Inflammatory macrophage (primary cell): ENCODE data around the gene C1orf159.
"Not testable (repeated sequence)": the region's sequence is repeated elsewhere in the genome, so short reads cannot be mapped to it uniquely, and the experiment has no call there.

Source experiments
- DNase-seq, 2 donors: peaks; one replicate each; pipeline ENCODE4 v3.0.0-alpha.2; 2020 to 2022
- total RNA-seq, 18 experiments: gene quantifications; one replicate each; lab custom pipeline; 2026; ENCODE audit warnings: mixed read lengths in 6 of 18, inconsistent platforms in 2 of 18; lab: John Stamatoyannopoulos, UW

The C1orf159 gene
- total RNA-seq = 2.9 to 11.0 (median 6.7) reads per million in 18 experiments

DNA sequence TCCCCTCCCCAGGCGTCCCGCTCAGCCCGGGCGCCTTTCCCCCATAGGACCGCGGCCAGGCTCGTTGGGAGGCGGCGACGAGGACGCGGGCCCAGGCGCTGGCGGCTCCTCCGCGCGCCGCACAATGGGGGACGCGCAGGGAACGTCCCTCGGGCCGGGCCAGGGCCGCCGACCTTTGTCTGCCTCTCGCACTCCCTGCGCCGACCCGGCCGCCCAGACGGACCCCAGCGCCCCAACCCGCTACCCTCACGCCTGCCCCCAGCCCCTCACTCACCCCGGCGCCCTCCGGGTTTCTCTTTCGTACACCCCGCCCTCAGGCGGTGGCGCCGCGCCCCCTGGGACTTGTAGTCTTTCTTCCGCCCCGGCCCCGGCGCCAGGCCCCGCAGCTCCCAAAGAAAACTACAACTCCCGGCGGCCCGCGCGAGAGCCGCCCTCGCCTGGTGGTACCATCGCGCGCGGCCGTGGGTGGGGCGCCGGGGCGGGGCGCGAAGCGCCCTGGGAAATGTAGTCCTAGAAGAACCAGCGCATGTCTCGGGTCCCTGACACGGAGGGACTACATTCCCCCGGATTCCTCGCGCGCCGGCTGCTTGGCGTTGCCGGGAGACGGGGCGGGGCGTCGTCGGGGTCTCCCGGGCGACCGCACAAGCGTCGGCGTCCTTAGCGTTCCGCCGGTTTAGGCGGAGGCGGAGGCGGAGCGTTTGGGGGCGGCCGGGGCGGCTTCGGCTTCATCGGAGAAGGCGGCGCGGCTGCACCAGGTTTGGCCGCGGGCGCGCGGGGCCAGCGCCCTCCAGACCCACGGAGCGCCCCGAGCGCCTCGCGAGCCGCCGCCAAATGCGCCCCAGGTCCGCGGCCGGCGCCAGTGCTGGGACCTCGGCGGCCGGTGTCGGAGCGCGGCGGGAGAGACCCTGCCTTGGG lies at the start of gene C1orf159:
C1orf159 (minus strand) TSS at position 304 of the 915 bp plus-strand sequence. CDS start 24,546 bp downstream, outside the sequence.
- DNase-seq = peak; percentile 98

DNA sequence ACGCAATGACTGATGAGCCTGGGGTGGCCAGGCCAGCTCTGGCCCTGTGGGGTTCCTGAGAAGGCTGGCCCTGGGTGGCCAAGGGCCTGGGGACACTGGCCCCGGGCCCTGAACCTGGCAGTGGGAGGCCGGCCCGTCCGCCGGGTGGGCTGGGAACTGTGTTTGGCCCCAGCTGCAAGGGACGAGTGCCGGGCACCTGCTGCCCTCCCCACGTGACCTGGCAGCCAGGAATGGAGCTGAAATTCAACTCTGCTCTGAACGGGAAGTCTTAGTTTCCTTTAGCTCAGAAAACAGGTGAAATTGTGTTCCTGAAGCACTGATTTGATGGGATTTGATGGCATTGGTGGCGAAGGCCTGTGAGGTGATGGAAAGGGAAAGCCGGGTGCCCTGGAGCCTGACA lies 49.6 kb upstream of the C1orf159 start:
- no peak for DNase-seq

DNA sequence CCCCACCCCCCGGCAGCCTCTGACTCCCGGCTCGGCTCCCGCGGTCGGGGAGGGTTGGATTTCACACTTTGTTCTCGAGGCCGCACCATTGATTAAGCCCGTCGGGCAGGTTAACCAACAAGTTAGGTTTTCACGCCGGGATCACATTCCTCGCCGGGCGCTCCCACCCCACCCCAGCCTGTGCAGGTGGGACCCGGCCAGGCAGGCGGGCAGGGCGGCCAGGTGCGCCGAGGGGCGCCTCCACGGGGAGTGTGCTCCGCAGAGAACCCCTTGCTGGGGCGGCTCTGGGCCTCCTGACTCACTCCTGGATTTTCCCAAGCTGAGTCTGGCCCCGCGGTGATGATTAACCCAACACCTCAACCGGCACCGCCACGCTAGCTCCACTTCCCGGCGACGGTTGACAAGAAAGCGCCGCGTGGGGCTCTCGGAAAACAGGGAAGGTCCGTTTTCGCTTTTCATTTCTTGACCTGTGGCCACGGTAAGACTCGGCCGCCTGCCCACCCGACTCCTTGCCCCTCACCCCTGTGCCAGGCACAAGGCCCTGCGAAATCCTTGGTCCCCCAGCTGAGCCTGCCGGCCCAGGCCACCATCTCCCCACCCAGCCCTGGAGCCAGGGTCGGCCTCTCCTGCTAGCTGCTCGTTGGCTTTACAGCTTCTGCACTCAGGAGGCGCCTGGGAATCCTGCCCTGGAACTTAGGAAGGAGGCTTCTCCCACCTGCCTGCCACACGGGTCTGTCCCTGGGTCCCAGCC lies 49.0 kb upstream of the C1orf159 start:
- DNase-seq = no peak

DNA sequence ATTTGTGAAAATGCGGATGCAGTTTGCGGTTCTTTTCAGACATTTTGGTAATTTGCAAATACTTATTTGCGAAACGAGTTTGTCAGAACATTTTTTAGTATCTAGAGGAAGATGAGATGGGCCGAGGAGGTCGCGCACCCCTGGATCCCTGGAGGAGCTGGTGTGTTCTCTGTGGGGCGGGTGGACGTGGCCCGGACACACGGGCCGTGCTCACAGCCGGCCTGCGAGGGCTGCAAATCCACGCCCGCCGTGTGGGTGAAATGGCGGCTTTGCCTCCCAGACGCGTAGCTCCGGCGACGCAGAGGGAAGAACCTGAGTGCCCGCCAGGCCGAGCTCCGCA lies 48.4 kb upstream of the C1orf159 start:
- DNase-seq = no peak

DNA sequence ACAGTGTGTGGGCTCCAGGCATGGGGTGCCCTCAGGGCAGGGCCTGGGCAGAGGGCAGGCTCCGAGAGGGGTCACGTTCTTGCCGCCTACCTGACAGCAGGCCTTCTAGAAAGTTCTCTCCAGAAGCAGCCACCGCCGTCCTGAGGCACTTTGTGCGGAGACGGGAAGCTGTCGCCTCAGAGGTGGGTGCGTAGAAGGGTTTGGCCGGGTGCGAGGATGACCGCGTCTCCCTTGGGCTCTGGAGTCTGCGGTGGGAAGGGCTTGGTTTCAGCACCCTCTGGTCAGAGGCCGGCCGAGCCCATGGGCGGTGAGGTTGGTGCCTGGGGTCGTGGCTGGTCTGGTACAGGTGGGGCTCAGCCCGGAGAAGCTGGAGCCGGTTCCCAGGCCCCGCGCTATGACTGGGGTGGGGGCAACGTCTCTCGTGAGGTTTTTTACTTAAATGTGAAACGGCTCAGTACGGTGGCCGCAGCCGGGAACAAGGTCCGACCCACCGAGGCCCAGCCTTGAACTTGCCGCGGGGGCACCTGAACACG lies 47.7 kb upstream of the C1orf159 start:
- DNase-seq = no peak

DNA sequence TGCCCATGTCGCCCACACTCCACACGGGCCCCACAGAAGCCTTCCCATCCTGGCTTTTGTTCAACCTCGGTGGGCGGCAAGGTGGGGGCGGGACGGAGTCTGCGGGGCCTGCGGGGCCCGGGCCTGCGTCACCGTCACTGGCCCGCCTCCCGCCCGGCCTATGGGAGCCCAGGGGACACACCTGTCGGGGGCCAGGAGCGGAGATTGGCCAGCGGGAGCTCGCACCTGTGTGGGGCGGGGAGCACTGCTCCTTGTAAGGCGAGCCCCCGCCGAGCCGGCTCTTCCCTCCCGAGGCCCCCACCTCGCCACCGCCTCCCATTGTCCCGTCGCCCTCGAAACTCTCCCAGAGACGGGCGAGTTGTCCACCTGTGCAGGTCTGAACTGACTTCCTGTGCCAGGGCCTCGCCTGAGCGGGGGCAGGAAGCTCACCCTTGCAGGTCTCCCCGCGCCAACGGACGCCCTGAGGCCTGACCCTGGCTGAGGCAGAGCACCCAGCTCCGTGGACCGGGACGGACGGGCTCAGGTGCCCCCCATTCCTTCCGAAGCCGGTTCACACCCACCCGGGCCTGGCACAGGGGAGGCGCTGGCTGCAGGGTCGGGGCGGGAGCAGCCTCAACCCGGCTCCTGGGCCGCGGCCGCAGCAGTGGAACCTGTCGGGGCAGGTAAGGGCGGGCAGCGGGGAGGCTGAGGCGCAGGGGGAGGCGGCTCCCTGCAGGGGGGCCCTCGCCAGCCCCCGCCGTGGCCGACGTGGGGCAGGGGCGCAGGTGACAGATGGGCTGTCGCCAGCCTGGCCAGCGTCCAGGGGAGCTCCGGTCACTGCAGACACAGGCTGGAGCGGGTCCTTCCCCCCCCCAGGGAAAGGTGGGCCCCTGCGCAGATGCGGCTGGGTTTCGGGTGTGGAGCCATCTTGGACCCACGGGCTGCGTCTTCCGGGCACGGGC lies 47.0 kb upstream of the C1orf159 start:
- DNase-seq = no peak

DNA sequence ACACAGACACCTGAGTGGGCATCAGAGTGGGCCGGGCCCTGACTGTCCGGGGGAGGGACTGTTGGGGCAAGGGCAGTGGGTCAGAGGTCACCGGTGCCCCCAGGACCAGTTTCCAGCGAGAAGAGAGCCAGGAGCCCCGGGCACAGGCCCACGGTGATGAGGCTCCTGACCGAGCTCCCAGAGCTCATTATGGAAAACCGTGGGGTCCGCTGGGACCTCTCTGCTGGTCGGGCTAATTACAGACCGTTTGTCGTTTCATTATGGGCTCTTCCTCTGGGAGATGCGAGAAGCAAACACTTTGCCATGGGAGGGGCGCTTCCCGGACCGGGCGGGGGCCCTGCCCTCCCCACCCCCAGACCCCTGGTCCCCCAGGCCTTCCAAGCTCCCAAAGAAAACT lies 45.8 kb upstream of the C1orf159 start:
- DNase-seq = no peak

DNA sequence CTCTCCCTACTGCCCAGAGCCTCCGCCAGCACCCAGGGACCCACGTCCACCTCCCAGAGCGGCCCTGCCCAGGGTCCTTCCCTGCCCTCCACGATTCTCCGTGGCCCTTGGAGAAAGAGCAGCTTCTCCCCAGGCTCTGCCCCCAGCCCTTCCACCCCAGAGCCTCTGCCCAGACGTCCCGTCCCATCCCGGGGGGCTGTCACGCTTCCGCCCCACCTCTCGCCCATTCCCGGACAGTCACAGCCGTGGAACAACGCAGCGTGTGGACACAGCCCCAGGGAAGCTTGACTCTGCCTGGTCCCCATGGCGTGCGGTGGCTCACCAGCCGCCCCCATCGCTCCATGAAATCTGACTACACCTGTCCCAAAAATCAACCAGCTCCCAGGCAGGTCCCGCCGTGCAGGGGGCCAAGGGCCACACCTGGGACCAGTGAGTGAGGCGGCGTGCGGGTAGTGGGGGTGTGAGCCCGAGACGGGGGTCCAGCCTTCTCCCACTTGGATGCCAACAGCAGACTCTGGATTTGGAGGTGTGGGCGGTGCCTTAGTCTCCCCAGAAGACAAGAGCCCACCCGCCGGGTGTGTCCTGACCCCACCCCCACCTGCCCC lies 45.3 kb upstream of the C1orf159 start:
- no peak for DNase-seq

DNA sequence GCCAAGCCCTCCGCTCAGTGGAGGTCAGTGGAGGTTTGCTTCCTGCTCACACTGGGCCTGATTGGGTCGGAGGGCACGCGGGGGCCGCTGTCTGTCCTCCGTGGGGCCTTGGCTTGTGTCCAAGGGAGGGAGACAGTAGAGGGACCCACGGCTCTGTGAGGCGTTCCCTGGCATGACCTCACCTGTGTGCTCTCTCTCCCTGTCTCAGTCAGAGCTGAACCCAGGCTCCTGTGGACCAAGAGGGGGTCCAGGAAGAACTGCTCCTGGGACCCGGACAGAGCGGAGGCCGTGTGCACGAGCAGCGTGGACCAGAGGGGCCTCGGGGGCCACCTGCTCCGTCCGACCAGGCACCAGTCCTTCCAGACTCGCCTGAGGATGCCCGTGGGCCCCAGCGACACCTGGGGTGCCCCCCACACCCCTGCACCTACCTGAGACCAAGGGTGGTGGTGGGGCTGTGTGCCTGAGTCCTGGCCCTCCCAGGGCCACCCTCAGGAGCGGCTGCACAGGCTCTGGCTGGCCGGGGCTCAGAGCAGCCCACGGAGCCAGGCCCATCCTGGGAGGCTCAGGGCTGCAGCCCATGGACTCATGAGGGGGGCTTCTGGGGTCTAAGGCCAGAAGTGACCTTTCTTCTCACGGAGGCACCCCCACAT lies 44.5 kb upstream of the C1orf159 start:
- DNase-seq = no peak

DNA sequence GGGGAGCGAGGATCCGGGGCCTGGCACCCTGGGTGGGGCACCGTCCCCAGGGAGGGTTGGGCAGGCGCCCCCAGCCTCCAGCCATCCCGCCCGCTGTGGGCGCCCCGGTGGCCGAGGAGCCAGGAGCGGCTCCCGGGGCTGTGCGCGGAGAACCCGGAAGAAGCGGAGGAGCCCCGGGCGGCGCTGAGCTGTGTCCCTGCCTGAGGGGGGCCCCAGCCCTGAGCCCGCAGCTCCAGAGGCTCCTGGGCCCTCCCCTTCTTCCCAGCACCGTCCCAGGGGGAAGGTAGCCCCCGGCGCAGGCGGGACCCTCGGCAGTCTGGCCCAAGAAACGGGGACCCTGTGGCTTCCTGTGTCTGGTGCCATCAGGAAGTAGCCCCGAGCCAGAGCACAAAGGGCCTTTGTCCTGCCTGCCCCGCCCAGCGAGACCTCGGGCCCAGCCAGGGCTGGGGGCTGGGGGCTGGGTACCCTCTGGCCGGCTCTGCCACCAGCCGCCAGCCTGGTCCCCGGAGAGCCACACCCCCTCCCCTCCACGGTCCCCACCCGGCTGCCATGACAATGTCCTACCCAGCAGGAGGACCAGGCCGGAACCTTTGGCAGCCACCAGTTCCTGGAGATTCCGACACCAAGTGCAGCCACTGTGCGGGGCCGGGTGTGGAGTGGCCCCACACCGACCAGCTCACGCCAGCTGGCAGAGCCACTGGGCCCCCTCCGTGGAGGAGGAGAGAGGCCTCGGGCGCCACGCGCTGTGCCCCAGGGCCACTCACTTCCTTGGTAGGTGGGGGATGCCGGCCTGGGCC lies 42.2 kb upstream of the C1orf159 start:
- DNase-seq = peak; percentile 13 to 44

DNA sequence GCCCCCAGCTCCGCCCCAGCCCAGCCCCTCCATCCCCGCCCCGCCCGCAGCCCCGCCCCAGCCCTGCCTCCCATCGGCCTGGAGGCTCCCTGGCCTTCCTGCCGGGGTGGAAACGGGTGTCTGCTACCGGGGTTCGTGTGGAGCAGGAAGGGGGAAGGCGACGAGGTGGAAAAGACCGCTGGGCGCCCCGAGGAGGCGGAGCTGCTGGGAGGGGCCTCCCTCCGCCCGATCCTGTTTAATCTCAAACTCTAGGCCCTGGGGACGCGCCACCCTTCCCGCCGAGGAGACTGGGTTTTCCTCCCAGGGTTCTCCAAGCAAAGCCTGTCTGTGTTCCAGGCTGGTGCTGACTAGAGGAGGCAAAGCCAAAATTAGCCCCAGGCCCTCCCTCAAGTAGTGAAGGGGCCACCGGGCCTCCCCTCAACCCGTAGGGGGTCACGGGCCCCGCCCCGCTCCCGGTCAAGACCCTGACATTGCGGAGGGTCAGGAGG lies 41.6 kb upstream of the C1orf159 start:
- peak; percentile 88 to 90 for DNase-seq

DNA sequence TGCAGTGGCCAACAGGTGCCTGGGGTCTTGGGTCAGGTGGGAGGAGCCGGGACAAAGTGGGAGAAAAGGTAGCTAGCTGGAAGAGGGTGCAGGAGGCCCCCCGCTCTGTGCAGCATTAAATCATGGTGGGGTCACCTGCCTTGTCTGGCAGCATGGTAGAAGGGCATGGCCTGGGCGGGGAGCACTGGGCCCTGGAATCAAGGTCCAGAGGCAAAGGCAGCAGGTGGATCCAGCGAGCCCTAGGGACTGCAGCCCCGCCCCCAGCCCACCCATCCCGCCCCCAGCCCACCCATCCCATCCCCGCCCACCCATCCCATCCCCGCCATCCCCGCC lies 41.1 kb upstream of the C1orf159 start:
- DNase-seq = no peak

DNA sequence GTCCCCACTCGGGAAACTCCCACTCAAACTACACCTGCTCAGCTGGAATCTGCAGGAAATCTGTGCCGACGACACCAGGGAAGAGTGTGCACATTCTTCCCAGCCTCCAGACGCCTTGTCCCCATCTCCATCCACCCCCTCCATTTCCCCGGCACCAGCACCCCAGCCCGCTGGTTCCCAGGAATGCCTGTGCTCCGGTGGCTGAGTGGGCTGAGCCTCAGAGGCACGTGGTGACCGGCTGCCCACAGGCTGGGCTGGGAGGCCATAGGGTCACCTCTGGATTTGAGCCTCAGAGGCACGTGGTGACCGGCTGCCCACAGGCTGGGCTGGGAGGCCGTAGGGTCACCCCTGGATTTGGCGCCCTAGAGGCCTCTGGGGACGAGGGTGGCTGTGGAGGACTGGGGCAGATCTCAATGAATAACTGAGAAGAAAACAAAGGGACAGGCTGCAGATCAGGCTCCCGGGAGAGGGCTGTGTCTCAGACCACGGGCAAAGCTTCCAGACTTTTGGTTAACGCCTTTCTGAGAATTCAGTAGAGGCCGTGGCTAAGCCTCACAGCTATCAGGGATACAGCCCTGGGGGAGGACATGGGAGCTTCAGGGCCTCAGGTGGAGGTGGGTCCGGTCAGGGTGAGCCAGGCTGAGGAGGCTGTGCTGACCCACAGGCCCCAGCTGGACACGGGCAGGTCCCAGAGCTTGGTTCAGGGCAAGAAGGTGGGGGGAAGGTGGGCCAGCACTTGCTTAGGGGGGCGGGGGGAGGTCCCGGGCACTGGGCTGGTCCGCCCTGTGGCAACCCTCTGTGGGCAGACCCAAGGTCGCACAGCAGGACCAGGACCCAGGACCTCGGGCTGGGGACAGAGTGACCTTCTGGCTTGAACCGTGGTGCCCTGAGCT lies 40.5 kb upstream of the C1orf159 start:
- DNase-seq = no peak

DNA sequence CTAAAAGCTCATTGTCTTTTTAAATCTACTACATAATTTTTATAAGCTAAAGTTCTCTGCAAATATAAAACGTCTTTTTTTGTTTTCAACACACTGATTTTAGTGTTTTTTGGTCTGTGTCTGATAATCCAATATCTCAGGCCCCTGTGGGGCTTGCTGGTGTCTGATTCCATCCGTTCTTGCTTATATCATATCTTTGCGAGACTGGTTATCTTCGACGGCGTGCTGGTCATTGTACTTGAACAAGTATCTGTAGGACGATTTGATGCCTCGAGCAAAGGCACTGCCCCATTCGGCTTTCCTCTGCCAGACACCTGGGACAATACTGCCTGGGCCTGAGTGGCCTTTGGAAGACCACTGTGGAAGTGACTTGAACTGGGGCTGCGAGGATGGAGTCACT lies 39.4 kb upstream of the C1orf159 start:
- no peak for DNase-seq

DNA sequence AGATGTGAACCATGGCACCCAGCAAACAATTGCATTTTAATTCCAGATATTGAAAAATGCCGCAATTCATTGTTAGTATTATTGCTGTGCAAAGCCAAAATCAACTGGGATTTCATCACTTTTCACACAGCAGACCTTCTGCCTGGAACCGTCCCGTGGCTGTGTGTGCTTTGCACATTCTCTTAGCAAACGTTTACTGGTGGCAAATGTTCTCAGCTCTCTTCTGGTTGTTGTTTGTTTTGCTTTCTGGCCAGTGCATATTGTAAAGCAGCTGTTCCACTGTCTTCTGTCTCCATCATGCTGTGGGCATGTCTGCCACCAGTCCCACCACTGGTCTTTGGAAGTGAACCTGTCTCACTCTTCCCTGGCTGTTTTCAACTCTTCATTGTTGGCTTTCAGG lies 38.0 kb upstream of the C1orf159 start:
- no peak for DNase-seq

DNA sequence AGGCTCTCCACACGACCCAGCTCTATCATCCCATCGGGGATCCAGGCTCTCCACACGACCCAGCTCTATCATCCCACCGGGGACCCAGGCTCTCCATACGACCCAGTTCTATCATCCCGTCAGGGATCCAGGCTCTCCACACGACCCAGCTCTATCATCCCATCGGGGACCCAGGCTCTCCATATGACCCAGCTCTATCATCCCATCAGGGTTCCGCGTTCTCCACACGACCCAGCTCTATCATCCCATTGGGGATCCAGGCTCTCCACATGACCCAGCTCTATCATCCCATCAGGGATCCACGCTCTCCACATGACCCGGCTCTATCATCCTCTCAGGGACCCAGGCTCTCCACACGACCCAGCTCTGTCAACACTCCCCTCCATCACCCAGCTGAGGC lies 37.3 kb upstream of the C1orf159 start:
- not testable (repeated sequence) for DNase-seq

DNA sequence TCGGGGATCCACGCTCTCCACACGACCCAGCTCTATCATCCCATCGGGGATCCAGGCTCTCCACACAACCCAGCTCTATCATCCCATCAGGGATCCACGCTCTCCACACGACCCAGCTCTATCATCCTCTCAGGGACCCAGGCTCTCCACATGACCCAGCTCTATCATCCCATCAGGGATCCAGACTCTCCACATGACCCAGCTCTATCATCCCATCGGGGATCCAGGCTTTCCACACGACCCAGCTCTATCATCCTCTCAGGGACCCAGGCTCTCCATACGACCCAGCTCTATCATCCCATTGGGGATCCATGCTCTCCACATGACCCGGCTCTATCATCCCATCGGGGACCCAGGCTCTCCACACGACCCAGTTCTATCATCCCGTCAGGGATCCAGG lies 36.5 kb upstream of the C1orf159 start:
- DNase-seq = not testable (repeated sequence)

DNA sequence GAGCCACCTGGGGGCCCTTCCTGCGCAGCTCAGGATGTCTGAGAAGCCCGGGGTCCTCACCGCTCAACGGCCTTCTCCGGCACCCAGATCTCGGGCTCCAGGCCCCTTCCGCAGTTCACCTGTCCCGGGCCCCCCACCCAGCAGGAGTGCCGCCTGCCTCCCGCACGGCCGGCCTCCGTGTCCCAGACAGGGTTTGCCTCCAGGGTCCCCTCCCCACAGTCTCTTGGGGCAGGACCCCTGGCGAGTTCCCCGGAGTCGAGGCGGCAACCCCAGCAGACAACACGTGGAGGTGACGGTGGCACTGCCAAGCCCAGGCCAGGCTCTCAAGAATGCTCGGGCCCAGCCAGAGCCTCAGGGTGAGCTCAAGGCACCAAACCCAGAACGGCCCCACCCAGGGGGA lies 35.4 kb upstream of the C1orf159 start:
- DNase-seq = no peak

DNA sequence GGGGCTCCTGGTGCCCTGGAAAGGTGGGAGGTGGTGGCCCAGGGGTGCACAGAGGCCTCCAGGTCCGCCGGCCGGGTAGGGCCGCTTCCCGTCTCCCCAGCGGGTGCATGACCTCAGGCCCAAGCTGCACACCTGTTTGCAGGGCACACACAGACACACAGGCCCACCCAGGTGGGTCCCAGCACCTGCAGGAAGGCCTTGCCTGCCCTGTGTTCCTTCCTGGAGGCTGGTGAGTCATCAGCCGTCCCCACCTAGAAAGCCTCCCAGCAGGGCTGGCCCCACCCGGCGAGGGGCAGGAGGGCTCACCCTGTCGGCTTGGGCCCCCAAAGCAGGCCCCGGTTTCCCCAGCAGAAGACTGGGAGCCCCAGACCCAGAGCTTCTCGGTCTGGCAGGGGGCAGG lies 34.2 kb upstream of the C1orf159 start:
- no peak for DNase-seq
